Measurements from ENCODE around the gene SMG5. TPM values are rescaled to one million over a fixed set of nuclear protein-coding genes. Genes with fewer than 3 reads are reported as not detected.
A peak's percentile ranks its signal among the peaks of the same experiment; 100 is the strongest.
"Not testable (repeated sequence)": the region's sequence is repeated elsewhere in the genome, so short reads cannot be mapped to it uniquely, and the experiment has no call there.

The SMG5 gene
- total and polyA plus RNA-seq, 8 donors: 49.5 to 71.1 (median 54.6) TPM

DNA sequence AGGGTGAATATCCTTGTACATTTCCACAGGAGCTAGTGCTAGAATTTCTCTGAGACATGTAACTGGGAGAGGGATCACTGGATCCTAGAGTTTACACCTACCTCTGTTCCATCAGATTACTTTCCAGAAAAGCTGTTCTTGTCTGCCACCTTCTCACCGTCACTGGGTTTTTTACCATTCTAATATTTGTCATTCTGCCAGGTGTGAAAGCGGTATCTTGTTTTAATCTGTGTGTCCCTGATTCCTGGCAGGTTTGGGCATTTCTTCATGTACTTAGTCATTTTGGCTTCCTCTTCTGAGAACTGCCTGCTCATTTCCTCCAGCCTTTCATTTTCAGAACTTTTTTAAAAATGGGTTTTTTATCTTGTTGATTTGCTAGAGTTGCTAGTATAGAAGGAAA lies 64.8 kb downstream of the SMG5 start:
- intact Hi-C loops (cut with DNase I): no loop called here
- TF ChIP-seq, protein P1, sequence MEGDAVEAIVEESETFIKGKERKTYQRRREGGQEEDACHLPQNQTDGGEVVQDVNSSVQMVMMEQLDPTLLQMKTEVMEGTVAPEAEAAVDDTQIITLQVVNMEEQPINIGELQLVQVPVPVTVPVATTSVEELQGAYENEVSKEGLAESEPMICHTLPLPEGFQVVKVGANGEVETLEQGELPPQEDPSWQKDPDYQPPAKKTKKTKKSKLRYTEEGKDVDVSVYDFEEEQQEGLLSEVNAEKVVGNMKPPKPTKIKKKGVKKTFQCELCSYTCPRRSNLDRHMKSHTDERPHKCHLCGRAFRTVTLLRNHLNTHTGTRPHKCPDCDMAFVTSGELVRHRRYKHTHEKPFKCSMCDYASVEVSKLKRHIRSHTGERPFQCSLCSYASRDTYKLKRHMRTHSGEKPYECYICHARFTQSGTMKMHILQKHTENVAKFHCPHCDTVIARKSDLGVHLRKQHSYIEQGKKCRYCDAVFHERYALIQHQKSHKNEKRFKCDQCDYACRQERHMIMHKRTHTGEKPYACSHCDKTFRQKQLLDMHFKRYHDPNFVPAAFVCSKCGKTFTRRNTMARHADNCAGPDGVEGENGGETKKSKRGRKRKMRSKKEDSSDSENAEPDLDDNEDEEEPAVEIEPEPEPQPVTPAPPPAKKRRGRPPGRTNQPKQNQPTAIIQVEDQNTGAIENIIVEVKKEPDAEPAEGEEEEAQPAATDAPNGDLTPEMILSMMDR (IDR thresholded peaks at IDR 0.05): no peak
- H3K4me1 ChIP-seq: peaks cover 18 to 63% of the 10 kb centered on the region in 2 donors
- H3K27ac ChIP-seq: peak overlapping the region; percentile 49 to 86
- peaks cover 0 to 37% of the 10 kb centered on the region in 2 donors for H3K36me3 ChIP-seq
- no peak for ATAC-seq
- no peaks in the 10 kb centered on the region for H3K27me3 ChIP-seq
- no peak for DNase-seq
- H3K9me3 ChIP-seq: no peaks in the 10 kb centered on the region
- H3K4me3 ChIP-seq: peak overlapping the region in 1 of 2 donors; percentile 1

DNA sequence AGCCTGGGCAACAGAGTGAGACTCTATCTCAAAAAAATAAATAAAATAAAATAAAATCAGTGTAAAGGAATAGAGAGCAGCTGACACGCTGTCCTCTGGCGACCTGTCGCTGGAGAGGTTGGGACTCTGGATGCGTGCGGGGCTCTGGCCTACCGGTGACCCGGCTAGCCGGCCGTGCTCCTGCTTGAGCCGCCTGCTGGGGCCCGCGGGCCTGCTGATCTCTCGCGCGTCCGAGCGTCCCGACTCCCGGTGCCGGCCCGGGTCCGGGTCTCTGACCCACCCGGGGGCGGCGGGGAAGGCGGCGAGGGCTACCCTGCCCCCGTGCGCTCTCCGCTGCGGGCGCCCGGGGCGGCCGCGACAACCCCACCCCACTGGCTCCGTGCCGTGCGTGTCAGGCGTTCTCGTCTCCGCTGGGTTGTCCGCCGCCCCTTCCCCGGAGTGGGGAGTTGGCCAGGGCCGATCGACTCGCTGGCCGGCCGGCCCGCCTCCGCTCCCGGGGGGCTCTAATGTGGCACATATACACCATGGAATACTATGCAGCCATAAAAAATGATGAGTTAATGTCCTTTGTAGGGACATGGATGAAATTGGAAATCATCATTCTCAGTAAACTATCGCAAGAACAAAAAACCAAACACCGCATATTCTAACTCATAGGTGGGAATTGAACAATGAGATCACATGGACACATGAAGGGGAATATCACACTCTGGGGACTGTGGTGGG lies 66.1 kb downstream of the SMG5 start:
- H3K27ac ChIP-seq: peak overlapping the region in 1 of 2 donors; percentile 86
- ATAC-seq; intact Hi-C loops (cut with DNase I); H3K9me3 ChIP-seq; H3K4me3 ChIP-seq; H3K27me3 ChIP-seq: not testable (repeated sequence)
- H3K4me1 ChIP-seq: peaks cover 18 to 68% of the 10 kb centered on the region in 2 donors
- DNase-seq: peak in 1 of 4 donors; percentile 78
- peaks cover 0 to 27% of the 10 kb centered on the region in 2 donors for H3K36me3 ChIP-seq

DNA sequence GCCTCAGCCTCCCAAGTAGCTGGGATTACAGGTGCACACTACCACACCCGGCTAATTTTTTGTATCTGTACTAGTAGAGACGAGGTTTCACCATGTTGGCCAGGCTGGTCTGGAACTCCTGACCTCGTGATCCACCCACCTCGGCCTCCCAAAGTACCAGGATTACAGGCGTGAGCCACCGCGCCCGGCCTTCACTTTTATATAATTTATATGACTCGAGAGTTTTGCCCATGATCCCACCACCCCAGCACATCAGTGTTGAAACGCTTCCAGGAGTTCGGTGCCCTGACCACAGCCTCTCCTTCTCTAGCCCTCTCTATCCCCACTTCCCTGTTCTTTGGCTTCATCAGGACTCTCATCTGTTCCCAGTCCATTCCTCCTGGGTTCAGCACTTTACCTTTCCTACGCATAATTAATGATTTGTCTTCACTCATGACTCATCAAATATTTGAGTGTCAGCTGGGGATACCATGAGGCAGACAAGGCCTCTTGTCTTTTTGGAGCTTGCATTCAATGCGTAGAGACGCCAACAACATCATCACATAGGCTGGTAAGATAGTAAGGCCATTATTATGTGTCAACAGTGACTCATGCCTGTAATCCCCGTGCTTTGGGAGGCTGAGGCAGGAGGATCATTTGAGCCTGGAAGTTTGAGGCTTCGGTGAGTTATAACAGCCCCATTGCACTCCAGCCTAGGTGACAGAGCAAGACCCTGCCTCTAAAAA lies 68.4 kb downstream of the SMG5 start:
- DNase-seq (no peak), ATAC-seq (no peak)
- H3K4me3 ChIP-seq: peak overlapping the region; percentile 62 to 67
- TF ChIP-seq, protein P1 (IDR thresholded peaks at IDR 0.05): no peak
- peak overlapping the region in 1 of 2 donors; percentile 98 for H3K27ac ChIP-seq
- H3K9me3 ChIP-seq: no peaks in the 10 kb centered on the region
- intact Hi-C loops (cut with DNase I): no loop called here
- peaks cover 0 to 34% of the 10 kb centered on the region in 2 donors for H3K36me3 ChIP-seq
- H3K4me1 ChIP-seq: peaks cover 18 to 63% of the 10 kb centered on the region in 2 donors
- no peaks in the 10 kb centered on the region for H3K27me3 ChIP-seq

DNA sequence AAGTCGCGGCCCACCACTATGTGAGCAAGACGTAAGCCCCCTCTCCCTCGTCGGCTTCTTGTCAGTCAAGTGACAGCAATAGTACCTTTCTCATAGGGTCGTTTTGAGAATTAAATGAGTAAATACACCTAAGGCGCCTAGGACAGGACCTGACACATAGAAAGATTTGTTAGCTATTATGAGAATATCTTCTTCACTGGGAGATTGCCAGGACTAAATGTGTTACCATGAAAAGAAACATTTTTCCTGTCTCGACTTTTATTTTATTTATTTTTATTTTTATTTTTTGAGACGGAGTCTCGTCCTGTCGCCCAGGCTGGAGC lies 69.0 kb downstream of the SMG5 start:
- TF ChIP-seq, protein P1 (IDR thresholded peaks at IDR 0.05): no peak
- Histone ChIP-seq H3K27ac (peak overlapping the region; percentile 94 to 98), H3K4me1 (peaks cover 18 to 57% of the 10 kb centered on the region in 2 donors), H3K27me3 (no peaks in the 10 kb centered on the region), H3K9me3 (no peaks in the 10 kb centered on the region), H3K4me3 (peak overlapping the region; percentile 62 to 67), H3K36me3 (peaks cover 0 to 40% of the 10 kb centered on the region in 2 donors)
- intact Hi-C loops (cut with DNase I): no loop called here
- no peak for ATAC-seq
- no peak for DNase-seq

DNA sequence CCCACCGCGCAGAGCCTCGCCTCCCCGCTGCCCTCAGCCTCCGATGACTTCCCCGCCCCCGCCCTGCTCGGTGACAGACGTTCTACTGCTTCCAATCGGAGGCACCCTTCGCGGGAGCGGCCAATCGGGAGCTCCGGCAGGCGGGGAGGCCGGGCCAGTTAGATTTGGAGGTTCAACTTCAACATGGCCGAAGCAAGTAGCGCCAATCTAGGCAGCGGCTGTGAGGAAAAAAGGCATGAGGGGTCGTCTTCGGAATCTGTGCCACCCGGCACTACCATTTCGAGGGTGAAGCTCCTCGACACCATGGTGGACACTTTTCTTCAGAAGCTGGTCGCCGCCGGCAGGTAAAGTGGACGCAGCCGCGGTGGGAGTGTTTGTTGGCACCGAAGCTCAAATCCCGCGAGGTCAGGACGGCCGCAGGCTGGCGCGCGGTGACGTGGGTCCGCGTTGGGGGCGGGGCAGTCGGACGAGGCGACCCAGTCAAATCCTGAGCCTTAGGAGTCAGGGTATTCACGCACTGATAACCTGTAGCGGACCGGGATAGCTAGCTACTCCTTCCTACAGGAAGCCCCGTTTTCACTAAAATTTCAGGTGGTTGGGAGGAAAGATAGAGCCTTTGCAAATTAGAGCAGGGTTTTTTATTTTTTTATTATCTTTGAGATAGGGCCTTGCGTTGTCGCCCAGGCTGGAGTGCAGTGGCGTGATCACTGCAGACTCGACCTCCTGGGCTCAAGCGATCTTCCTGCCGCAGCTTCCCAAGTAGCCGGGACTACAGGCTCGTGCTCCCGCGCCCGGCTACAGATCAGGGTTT lies 69.6 kb downstream of the SMG5 start, which contains the start of gene PMF1:
PMF1 (plus strand) TSS at position 175 of the 811 bp plus-strand sequence; CDS start at position 184, 9 bp downstream.
- TF ChIP-seq, protein P1 (IDR thresholded peaks at IDR 0.05): no peak
- no peaks in the 10 kb centered on the region for H3K9me3 ChIP-seq
- H3K27ac ChIP-seq: peak within 1 kb of the TSS; percentile 94 to 98
- intact Hi-C loops (cut with DNase I): no loop called here
- ATAC-seq: peak; percentile 98
- peaks cover 0 to 45% of the 10 kb centered on the region in 2 donors for H3K36me3 ChIP-seq
- H3K27me3 ChIP-seq: no peaks in the 10 kb centered on the region
- H3K4me3 ChIP-seq: peak within 1 kb of the TSS; percentile 62 to 67
- peak; percentile 97 to 98 (median 97) for DNase-seq
- H3K4me1 ChIP-seq: peaks cover 14 to 52% of the 10 kb centered on the region in 2 donors
